K562 (cell line): ENCODE results near the gene DUSP23. TPM values are rescaled to one million over a fixed set of nuclear protein-coding genes. Genes with fewer than 3 reads are reported as not detected.

Experiments
- CCNT2 ChIP-seq: IDR thresholded peaks from 2 replicates; pipeline ENCODE4 v1.6.1; 2011; ENCODE audit warnings: borderline replicate concordance, low read depth, mild to moderate bottlenecking, moderate library complexity, mixed read lengths, low read length; ENCODE audit not compliant: insufficient read length; ENCODE audit errors: extremely low read depth
- ESRRA ChIP-seq: fragments of 450-650 bp; IDR thresholded peaks from 2 replicates; pipeline ENCODE4 v1.6.1; 2014; ENCODE audit warnings: low read depth, mild to moderate bottlenecking, moderate library complexity, borderline replicate concordance
- HDAC6 ChIP-seq: IDR thresholded peaks from 2 replicates; pipeline ENCODE4 v1.6.1; 2012; ENCODE audit warnings: low read depth, mild to moderate bottlenecking, control low read depth, inconsistent platforms, low read length, moderate library complexity
- IRF2 ChIP-seq: sonication (generic); formaldehyde crosslinking; IDR thresholded peaks from 2 replicates; pipeline ENCODE4 v1.8.1; 2022; ENCODE audit warnings: mild to moderate bottlenecking, missing genetic modification reagents
- SIX5 ChIP-seq, 2 experiments: IDR thresholded peaks; 2 replicates each; pipeline ENCODE4 v1.6.1; 2011; ENCODE audit warnings: low read length in 2 of 2, borderline replicate concordance in 1 of 2, low read depth in 1 of 2, mild to moderate bottlenecking in 1 of 2, moderate library complexity in 1 of 2; ENCODE audit not compliant: insufficient read depth in 1 of 2
- SUPT5H ChIP-seq: fragments of 450-650 bp; IDR thresholded peaks from 2 replicates; pipeline ENCODE4 v1.6.1; 2016
- ZKSCAN1 ChIP-seq: fragments of 150-350 bp; IDR thresholded peaks from 2 replicates; pipeline ENCODE4 v1.6.1; 2016; ENCODE audit warnings: low read depth, low read length
- ZNF431 ChIP-seq: sonication (generic); formaldehyde crosslinking; IDR thresholded peaks from 2 replicates; pipeline ENCODE4 v1.8.0; 2022; ENCODE audit warnings: mild to moderate bottlenecking, missing genetic modification reagents
- ZNF695 ChIP-seq: fragments of 450-650 bp; formaldehyde crosslinking; IDR thresholded peaks from 2 replicates; pipeline ENCODE4 v1.4.0; 2020; ENCODE audit warnings: mild to moderate bottlenecking, moderate library complexity
- ZNF75A ChIP-seq: fragments of 450-650 bp; formaldehyde crosslinking; IDR thresholded peaks from 2 replicates; pipeline ENCODE4 v1.4.0; 2020; ENCODE audit warnings: mild to moderate bottlenecking
- ZNF79 ChIP-seq: fragments of 250-450 bp; sonication (Bioruptor Pico); IDR thresholded peaks from 2 replicates; pipeline ENCODE4 v1.4.0; 2020; ENCODE audit warnings: low read depth, mild to moderate bottlenecking, moderate library complexity
- polyA plus RNA-seq, 8 experiments: library from polyadenylated mRNA; depleted of rRNA in 4 of 8; stranded (reverse) in 5 of 8; unstranded in 3 of 8; fragments of >200 nt; fragmentation: Nextera tagmentation in 2 of 8; fragmentation: Illumina TruSeq in 1 of 8; extraction: Ambion mirVana in 2 of 8; extraction: Trizol in 1 of 8; gene quantifications; 2 replicates each; pipeline versions ENCODE4 v1.2.1 to v1.2.3, GENCODE V29; 2011 to 2014; ENCODE audit warnings: inconsistent platforms in 1 of 8, missing spikeins in 1 of 8
- total RNA-seq, 7 experiments: library from RNA; depleted of rRNA in 6 of 7; stranded (reverse); fragments of >200 nt in 6 of 7; fragmentation: Illumina TruSeq in 2 of 7; extraction: Trizol in 2 of 7; gene quantifications; 2 replicates each; pipeline versions ENCODE4 v1.2.1 to v1.2.3, GENCODE V29; 2011 to 2021; ENCODE audit warnings: low replicate concordance in 1 of 7
- TF ChIP-seq, protein P1 (sequence below): sonication (generic); formaldehyde crosslinking; IDR thresholded peaks from 2 replicates; pipeline ENCODE4 v1.8.1; 2022; ENCODE audit warnings: missing genetic modification reagents
- TF ChIP-seq, protein P2 (sequence below): fragments of 250-450 bp; sonication (Bioruptor Pico); IDR thresholded peaks from 2 replicates; pipeline ENCODE4 v1.4.0; 2020; ENCODE audit warnings: mild to moderate bottlenecking, moderate library complexity
- TF ChIP-seq, protein P3 (sequence below): fragments of 200-800 bp; sonication (Bioruptor generic); IDR thresholded peaks from 2 replicates; pipeline ENCODE4 v1.6.1; 2016; ENCODE audit warnings: missing genetic modification characterization, missing compliant biosample characterization
- TF ChIP-seq, protein P4 (sequence below): fragments of 450-650 bp; IDR thresholded peaks from 2 replicates; pipeline ENCODE4 v1.7.1; 2018; ENCODE audit warnings: mild to moderate bottlenecking, low read depth; ENCODE audit not compliant: partially characterized antibody

The DUSP23 gene
- total and polyA plus RNA-seq, 9 of the 15 experiments (the other 6 are each of a cell fraction or from before 2014, with no cell fraction given), result 1.0 to 34.8 (median 13.7) TPM

DNA sequence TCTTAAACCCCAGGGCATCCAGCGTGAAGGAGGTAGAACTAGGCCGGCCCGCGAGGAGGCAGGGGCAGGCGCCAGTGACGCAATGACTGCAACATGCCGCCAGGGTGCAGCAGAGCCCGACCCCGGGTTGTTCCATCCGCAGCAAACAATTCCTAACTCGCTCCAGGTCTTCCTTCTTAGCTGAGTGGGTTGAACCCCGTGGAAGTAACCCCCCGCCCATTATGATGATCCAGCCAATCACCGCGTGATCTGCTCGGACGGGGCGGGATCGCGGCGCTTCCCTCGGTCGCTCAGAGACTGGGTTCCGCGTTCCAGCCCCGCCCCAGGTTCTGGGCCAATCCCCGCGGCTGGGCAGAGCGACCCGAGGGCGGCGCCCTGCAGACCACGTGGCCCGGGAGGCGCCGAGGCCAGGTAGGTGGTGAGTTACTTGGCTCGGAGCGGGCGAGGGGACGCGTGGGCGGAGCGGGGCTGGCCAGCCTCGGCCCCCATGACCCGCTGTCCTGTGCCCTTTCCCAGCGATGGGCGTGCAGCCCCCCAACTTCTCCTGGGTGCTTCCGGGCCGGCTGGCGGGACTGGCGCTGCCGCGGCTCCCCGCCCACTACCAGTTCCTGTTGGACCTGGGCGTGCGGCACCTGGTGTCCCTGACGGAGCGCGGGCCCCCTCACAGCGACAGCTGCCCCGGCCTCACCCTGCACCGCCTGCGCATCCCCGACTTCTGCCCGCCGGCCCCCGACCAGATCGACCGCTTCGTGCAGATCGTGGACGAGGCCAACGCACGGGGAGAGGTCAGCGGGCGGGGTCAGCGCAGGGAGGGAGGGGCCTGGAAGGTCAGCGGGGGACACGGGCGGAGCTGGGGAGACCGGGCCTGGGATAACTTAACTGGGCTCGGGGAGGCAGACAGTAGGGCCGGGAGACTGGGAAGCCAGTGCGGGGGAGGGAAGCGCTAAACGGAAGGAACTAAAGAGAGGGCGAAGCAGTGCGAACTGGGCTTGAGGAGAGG lies at the start of gene DUSP23 (continued):
- 0 out of 2 replicates have a peak, but pooled peaks have one; percentile 39 for TF ChIP-seq SUPT5H
- peak; percentile 26 for TF ChIP-seq ESRRA
- no peak for TF ChIP-seq IRF2 (CRISPR knock-in tag)
- no peak for TF ChIP-seq ZNF79
- TF ChIP-seq, protein P1, sequence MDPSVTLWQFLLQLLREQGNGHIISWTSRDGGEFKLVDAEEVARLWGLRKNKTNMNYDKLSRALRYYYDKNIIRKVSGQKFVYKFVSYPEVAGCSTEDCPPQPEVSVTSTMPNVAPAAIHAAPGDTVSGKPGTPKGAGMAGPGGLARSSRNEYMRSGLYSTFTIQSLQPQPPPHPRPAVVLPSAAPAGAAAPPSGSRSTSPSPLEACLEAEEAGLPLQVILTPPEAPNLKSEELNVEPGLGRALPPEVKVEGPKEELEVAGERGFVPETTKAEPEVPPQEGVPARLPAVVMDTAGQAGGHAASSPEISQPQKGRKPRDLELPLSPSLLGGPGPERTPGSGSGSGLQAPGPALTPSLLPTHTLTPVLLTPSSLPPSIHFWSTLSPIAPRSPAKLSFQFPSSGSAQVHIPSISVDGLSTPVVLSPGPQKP (CRISPR knock-in tag), result no peak
- no peak for TF ChIP-seq ZKSCAN1
- TF ChIP-seq, protein P2, sequence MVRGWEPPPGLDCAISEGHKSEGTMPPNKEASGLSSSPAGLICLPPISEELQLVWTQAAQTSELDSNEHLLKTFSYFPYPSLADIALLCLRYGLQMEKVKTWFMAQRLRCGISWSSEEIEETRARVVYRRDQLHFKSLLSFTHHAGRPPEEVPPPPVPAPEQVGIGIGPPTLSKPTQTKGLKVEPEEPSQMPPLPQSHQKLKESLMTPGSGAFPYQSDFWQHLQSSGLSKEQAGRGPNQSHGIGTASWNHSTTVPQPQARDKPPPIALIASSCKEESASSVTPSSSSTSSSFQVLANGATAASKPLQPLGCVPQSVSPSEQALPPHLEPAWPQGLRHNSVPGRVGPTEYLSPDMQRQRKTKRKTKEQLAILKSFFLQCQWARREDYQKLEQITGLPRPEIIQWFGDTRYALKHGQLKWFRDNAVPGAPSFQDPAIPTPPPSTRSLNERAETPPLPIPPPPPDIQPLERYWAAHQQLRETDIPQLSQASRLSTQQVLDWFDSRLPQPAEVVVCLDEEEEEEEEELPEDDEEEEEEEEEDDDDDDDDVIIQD (CRISPR knock-in tag), result no peak
- TF ChIP-seq ZNF431, result peak; percentile 63; the same call in 1 of the 2 replicates
- TF ChIP-seq, protein P3, sequence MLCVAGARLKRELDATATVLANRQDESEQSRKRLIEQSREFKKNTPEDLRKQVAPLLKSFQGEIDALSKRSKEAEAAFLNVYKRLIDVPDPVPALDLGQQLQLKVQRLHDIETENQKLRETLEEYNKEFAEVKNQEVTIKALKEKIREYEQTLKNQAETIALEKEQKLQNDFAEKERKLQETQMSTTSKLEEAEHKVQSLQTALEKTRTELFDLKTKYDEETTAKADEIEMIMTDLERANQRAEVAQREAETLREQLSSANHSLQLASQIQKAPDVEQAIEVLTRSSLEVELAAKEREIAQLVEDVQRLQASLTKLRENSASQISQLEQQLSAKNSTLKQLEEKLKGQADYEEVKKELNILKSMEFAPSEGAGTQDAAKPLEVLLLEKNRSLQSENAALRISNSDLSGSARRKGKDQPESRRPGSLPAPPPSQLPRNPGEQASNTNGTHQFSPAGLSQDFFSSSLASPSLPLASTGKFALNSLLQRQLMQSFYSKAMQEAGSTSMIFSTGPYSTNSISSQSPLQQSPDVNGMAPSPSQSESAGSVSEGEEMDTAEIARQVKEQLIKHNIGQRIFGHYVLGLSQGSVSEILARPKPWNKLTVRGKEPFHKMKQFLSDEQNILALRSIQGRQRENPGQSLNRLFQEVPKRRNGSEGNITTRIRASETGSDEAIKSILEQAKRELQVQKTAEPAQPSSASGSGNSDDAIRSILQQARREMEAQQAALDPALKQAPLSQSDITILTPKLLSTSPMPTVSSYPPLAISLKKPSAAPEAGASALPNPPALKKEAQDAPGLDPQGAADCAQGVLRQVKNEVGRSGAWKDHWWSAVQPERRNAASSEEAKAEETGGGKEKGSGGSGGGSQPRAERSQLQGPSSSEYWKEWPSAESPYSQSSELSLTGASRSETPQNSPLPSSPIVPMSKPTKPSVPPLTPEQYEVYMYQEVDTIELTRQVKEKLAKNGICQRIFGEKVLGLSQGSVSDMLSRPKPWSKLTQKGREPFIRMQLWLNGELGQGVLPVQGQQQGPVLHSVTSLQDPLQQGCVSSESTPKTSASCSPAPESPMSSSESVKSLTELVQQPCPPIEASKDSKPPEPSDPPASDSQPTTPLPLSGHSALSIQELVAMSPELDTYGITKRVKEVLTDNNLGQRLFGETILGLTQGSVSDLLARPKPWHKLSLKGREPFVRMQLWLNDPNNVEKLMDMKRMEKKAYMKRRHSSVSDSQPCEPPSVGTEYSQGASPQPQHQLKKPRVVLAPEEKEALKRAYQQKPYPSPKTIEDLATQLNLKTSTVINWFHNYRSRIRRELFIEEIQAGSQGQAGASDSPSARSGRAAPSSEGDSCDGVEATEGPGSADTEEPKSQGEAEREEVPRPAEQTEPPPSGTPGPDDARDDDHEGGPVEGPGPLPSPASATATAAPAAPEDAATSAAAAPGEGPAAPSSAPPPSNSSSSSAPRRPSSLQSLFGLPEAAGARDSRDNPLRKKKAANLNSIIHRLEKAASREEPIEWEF, result no peak
- no peak for TF ChIP-seq SIX5 (IDR thresholded peaks at IDR 0.05; ENCODE audit: borderline replicate concordance in 1 of 2, insufficient read depth in 1 of 2, low read depth in 1 of 2, low read length in 2 of 2)
- TF ChIP-seq, protein P4, sequence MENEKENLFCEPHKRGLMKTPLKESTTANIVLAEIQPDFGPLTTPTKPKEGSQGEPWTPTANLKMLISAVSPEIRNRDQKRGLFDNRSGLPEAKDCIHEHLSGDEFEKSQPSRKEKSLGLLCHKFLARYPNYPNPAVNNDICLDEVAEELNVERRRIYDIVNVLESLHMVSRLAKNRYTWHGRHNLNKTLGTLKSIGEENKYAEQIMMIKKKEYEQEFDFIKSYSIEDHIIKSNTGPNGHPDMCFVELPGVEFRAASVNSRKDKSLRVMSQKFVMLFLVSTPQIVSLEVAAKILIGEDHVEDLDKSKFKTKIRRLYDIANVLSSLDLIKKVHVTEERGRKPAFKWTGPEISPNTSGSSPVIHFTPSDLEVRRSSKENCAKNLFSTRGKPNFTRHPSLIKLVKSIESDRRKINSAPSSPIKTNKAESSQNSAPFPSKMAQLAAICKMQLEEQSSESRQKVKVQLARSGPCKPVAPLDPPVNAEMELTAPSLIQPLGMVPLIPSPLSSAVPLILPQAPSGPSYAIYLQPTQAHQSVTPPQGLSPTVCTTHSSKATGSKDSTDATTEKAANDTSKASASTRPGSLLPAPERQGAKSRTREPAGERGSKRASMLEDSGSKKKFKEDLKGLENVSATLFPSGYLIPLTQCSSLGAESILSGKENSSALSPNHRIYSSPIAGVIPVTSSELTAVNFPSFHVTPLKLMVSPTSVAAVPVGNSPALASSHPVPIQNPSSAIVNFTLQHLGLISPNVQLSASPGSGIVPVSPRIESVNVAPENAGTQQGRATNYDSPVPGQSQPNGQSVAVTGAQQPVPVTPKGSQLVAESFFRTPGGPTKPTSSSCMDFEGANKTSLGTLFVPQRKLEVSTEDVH, result no peak
- TF ChIP-seq HDAC6, result no peak
- no peak for TF ChIP-seq CCNT2
- no peak for TF ChIP-seq ZNF75A (CRISPR knock-in tag)
- TF ChIP-seq ZNF695 (CRISPR knock-in tag), result no peak
